NCI-H1092 (cell line): Measurements from ENCODE around the gene LRRTM4.
"Not testable (repeated sequence)": the region's sequence is repeated elsewhere in the genome, so short reads cannot be mapped to it uniquely, and the experiment has no call there.

Experiments used
- DNase-seq: peaks from one replicate; lab custom pipeline; 2025; lab: John Stamatoyannopoulos, UW

LRRTM4 gene

DNA sequence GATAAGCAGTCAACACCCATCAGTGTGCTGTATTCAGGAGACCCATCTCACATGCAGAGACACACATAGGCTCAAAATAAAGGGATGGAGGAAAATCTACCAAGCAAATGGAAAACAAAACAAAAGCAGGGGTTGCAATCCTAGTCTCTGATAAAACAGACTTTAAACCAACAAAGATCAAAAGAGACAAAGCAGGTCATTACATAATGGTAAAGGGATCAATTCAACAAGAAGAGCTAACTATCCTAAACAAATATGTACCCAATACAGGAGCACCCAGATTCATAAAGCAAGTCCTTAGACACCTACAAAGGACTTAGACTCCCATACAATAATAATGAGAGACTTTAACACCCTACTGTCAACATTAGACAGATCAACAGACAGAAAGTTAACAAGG lies 358.2 kb downstream of the LRRTM4 start:
- DNase-seq = not testable (repeated sequence)

DNA sequence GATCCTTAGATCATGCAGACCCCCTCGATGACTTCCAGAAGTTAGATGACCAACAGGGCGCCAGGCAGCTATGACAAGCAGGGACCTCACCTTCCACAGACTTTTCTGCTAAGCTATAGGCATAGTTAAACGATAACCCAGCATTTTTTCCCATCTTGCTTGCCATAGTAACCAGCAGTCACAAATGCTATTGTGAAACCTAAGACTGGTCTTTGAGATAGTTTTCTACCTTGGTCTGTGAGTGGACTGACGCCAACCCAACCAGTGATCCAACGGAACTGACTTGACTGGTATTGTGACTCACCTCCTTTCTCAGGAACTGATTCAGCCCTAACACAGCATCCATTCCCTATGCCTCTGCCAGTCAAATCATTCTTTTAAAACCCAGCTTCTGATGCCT lies 361.2 kb downstream of the LRRTM4 start:
- no peak for DNase-seq

DNA sequence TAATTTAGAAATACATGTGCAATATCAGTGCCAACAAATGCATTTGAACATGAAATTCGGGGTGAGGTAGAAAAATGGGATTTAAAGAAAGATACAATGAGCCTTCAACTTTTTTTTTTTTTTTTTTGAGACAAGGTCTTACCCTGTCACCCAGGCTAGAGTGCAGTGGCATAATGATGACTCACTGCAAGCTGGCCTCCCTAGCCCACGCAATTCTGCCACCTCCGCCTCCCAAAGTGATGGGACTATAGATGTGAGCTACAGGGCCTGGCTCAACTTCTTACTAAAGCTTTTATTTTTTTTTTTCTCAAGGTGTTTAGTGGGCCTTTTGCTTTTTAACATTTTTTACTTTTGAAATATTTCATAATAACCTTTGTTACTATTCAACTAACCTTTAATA lies 365.6 kb downstream of the LRRTM4 start:
- no peak for DNase-seq

- DNase-seq = no peak
Observed at GRCh38 chr2:77155511-77155910, 366.7 kb downstream of the LRRTM4 start.

GRCh38 chr2:77149565-77149964 lies 372.6 kb downstream of the LRRTM4 start:
- no peak for DNase-seq

- DNase-seq = no peak
Observed at GRCh38 chr2:77147153-77147552, 375.0 kb downstream of the LRRTM4 start.

- no peak for DNase-seq
Observed at GRCh38 chr2:77144772-77145171, 377.4 kb downstream of the LRRTM4 start.

DNA sequence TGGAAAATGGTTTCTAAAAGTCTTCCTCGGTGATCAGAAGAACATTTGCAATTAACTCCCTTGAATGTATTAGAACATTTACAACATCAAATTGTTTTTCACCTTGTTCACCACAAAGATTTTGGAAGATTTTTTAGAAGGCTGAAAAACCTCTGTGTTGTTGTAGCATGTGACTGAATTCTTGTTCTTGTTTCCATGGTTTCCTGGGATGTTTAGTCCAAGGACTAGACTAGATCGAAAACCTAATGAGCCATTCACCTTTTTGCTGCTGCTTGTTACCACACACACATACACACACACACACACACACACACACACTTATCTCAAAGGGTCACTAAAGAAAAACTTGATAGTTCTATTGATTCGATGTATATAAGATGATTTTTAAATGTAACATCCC lies 380.0 kb downstream of the LRRTM4 start:
- no peak for DNase-seq

GRCh38 chr2:77128479-77128878 lies 393.7 kb downstream of the LRRTM4 start:
- not testable (repeated sequence) for DNase-seq

DNA sequence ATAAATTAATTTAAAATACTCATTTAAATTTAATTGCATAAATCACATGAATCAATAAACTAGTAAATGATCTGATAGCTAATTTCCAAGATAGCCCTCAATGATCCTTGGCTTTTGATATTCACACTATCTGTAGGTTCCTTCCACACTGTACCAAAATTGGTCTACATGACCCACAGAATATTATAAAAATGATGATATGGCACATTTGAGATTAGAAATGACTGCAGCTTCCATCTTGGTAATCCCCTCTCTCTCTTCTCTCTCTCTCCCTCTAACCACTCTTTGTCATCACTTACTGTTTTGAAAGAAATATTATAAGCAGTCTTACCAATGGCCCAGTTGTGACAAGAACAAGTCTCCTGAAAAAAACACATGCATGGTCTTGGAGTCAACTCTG lies 394.8 kb downstream of the LRRTM4 start:
- no peak for DNase-seq

- DNase-seq = no peak
Observed at GRCh38 chr2:77121518-77121917, 400.7 kb downstream of the LRRTM4 start.

GRCh38 chr2:77119333-77119732 lies 402.8 kb downstream of the LRRTM4 start:
- no peak for DNase-seq

DNA sequence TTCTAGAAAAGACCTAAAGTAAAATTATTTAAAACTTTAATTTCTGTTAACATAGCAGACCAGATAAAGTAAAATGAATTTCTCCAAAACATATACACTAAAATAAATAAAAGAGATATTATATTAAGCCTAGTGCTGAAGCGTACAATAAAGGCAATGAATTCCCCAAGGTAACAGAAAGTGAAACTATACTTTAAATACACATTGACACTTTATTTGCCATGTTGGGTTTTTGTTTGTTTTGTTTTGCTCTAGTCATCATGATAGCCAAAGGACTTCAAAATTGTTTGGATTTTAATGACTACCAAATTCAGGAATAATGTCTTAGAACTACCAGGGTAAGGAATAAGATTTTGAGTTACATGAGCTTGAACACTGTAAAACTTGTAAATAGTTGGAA lies 413.3 kb downstream of the LRRTM4 start:
- DNase-seq = no peak

DNA sequence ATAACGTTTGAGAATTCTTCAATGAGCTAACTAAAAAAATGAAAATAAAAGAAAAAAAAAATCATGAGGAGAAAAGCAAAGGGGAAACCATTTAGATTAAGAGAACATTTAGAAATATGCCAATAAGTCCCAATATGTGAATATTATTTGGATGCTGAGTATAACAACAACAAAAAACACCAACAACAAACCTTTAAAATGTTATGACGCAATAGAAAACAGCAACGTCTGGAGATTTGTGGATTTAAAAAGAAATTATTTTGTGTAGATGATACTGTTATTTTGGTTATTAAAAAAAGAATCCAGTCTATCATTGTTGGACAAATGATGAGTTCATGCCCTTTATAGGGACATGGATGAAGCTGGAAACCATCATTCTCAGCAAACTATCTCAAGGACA lies 417.2 kb downstream of the LRRTM4 start:
- no peak for DNase-seq

- no peak for DNase-seq
Observed at GRCh38 chr2:77104554-77104953, 417.6 kb downstream of the LRRTM4 start.

- DNase-seq = no peak
Observed at GRCh38 chr2:77102927-77103326, 419.2 kb downstream of the LRRTM4 start.

DNA sequence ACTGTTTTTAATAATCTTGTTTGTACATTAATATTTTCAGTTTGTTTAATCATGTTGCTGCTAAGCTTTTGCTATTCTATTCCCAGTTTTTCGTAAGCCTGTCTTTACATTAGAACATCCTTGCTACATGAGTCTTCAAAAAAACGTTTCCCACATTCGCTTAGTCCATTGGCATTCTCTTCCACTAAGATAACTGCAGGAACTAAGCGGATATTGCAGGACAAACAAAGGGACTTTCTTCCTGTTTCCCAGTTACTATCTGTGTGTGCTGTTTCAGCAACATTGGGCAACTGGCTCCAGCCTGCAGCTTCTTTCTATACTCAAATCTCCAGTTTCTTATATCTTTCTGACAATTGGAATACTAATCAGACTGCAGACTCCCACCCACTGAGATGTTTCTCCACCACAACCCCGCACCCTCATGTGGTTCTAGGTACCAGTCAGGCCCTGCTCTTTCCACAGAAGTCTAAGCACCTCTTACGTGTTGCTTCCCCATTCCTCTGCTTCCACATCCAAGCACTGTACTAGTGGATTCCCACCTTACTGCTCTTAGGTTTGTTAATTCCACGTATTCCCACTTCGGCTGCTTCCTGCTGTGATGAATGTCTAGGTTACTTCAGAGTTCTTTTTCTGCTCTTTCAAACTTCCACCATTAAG lies 420.3 kb downstream of the LRRTM4 start:
- DNase-seq = no peak

DNA sequence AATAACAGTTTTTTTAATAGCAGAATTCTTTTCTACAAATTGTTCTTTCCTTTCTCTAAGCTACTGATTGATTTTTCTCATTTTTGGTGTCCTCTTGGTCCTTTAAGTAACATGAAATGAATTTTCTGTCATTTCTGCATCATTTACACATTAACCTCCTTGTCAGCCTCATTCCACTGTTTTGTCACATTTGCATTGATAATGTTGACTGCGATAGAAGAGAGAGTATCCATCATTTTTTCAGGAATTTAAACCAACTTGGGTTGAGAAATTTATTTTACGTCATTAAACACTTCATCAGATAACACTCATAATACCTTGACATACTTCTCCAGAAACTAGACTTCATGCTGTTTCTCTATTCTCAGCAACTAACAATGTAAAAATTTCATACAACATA lies 422.2 kb downstream of the LRRTM4 start:
- no peak for DNase-seq

GRCh38 chr2:77095525-77095924 lies 426.7 kb downstream of the LRRTM4 start:
- not testable (repeated sequence) for DNase-seq

DNA sequence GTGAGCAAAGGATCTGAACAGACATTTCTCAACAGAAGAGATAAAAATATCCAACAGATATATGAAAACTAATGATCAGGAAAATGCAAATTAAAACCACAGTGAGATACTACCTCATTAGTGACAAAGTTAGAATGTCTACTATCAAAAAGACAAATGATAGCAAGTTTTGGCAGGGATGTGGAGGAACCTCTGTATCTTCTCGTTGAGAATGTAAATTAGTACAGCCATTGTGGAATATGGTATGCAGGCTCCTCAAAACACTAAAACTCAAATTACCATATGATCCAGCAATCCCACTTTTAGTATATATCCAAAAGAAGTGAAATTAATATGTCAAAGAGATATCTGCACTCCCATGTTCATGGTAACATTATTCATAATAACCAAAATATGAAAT lies 427.1 kb downstream of the LRRTM4 start:
- DNase-seq = no peak

- not testable (repeated sequence) for DNase-seq
Observed at GRCh38 chr2:77088424-77088823, 433.8 kb downstream of the LRRTM4 start.

- DNase-seq = no peak
Observed at GRCh38 chr2:77087987-77088414, 434.2 kb downstream of the LRRTM4 start.

- DNase-seq = no peak
Observed at GRCh38 chr2:77086478-77086877, 435.7 kb downstream of the LRRTM4 start.

DNA sequence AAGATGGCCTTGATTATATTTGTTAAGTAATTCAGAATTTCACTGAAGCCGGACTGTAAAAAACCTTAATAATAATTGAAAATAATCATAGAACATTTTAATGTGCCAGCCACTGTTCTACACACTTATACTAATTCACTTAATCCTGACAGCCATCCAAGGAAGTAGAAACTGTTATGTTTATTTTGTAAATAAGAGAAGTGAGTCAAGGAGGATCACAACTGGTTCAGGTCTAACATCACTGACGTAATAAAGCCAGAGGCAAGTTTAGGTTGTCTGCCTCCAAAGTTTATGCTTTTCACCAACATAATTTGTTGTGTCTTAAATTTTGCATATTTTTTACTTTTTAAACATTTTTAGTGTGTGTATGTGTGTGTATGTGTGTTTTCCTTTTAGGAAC lies 436.1 kb downstream of the LRRTM4 start:
- DNase-seq = no peak

GRCh38 chr2:77085561-77085960 lies 436.6 kb downstream of the LRRTM4 start:
- DNase-seq = no peak
